Activated CD4-positive, CD25-positive, alpha-beta regulatory T cell (primary cell): ENCODE results near the gene NDUFB5.
"Not testable (repeated sequence)": the region's sequence is repeated elsewhere in the genome, so short reads cannot be mapped to it uniquely, and the experiment has no call there.

ENCODE experiments used
- DNase-seq, 4 experiments: peaks; one replicate each; lab custom pipeline; 2025; lab: John Stamatoyannopoulos, UW

Gene NDUFB5

DNA sequence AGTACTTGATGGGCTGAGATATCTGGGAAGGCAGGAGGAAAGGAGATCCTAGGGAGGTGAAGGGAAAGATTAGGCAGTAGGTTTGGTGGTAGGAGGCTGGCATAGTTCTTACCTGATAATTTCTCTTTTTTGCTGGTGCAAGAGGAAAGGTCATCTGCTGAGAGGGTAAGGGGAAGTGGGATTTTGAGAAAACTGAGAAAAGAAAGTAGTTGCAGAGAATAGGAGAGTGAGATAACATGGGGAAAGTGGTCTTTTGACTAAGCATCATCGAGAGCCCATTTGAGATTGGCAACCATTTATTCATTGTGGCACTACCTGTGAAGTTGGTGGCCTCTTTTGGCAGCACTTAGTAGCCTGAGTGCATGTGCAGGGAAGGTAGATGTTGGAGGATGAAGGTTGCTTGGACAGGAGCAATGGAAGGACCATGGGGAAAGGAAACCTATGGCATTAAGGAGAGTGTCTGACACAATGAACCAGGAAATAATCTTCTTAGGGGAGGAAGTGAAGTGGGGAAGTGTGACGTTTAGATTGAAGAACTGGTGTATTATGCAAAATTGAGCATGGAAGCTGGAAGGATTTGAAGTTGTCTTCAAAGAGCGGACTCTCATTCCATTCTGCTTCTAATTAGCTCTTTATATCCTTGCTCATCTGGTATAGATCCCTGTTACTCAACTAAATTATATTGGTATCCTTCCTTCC is 26.3 kb downstream of the NDUFB5 start:
- no peak for DNase-seq

DNA sequence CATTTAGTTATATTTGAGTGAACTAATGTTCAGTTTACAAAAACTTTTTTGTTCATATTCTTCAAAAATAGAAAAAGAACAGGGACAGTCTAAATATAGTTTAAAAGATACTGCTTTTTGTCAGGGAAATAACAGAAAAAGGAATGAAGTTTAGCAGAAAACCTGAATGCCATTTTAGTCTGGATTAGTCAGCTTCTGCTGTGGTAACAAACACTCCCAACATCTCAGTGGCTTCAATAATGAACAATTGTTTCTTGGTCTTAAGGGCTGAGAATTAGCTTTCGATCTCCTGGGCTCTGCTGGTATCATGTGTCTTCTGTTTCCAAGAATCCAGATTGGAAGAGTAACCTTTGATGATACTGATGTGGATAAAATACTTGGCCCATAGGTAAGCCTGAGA is 35.9 kb downstream of the NDUFB5 start:
- no peak for DNase-seq

DNA sequence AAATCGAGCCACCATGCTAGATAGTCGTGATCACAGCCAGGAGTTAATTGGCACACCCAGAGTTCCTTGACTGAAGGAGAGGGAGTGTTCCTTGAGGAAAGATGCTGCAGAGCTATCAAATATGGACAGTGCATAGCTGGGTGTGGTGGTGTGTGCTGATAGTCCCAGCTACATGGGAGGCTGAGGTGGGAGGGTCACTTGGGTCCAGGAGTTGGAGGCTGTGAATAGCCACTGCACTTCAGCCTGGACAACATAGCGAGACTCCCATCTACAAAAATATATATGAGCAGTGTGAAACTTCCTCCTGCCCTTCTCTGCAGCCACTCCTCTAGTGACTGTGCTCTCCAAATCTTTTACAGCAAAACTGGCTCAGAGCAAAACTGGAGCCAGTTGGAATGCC is 38.3 kb downstream of the NDUFB5 start:
- no peak for DNase-seq

DNA sequence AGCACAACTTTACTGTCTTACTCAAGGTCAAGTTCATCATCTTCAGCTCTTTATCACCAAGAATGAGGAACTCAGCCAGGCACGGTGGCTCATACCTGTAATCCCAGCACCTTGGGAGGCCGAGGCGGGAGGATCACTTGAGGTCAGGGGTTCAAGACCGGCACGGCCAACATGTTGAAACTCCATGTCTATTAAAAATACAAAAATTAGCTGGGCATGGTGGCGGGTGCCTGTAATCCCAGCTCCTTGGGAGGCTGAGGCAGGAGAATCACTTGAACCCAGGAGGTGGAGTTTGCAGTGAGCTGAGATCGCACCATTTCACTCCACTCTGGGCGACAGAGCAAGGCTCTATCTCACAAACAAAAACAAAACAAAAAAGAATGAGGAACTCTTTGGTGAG is 39.2 kb downstream of the NDUFB5 start:
- not testable (repeated sequence) for DNase-seq

DNA sequence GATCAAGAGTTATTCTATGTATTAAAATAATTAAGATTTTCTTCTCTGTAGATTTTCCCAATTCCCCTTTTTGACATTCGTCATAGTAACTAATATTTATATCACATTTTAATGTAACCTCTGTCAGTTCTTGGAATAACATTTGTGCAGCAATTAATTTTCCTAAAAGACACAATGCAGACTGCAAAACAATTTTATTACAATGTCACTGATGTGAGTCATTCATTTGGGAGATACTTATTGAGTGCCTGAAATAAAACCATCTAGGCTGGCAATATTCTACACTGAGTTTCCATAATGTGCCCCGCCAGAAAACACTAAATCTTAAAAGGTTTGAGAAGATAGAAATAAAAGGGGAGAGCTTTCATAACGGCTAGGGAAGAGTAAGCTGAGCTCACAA is 41.6 kb downstream of the NDUFB5 start:
- DNase-seq = no peak

DNA sequence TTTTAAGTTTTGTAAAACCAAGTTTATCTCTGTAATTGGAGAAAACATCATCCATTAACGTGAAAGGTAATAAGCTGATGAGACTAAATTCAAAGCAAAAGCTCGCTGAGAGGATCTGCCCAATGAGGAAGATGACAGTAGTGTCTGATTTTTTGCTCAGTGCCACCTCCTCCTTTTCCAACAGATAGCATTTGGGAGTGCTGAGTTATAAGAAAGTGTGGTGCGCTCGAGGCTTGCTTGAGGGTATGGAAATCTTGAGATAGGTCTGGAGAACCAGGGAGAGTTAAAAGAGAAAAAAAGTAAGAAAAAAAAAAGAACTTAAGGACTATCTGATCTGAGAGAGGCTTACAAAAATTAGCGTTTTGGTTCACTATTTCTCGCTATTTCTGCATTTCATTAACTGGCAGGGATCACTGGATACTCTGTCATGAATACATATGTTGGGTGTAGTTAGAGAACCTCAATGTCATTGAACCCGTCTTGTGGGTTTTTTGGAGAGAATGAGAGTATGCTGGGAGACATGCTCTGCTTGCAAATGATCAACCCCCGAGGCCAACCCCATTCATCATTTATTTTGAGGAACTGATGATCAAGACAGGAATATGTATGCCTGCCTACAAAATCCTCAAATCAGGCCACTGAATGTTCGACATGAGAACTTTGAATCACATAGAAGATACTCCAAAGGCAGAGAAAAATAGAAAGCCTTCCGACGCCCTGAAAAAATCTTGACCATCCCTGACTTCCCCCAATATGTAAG is 47.3 kb downstream of the NDUFB5 start:
- DNase-seq = no peak

DNA sequence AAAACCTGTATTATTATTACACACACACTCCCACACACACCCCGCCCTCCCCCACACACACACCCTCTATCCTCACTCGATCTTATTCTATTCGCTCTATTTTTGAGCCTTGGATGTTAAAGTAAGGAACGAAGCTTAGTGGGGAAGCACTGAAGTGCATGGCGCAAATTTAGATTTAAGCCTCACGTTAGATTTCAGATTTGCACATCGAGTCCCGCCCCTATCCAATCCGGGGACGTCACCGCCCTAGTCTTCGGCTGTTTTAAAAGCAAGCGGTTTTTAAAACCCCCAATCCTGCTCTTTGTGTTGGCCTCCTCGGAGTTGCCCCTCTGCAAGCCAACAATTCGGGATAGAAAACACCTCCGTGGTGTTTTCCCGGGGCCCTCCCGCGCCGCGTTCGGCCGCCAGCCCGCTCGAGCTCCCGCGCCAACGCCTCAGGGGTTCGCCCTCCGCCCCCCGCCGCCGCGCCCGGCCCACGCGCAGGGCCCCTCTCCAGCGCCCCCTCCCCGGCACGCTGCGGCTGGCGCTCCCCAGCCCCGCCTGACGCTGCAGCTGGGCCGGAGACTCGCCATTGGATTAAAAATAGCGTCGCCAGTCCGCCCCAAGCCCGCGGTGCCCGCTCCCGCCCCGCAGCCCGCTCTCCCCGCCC is 48.0 kb downstream of the NDUFB5 start, which contains the start of gene USP13:
Gene USP13, plus strand, starts transcription at position 594 of the 649 bp plus-strand sequence. CDS start 186 bp downstream, outside the sequence.
- peak; percentile 11 to 34 (median 22) for DNase-seq

DNA sequence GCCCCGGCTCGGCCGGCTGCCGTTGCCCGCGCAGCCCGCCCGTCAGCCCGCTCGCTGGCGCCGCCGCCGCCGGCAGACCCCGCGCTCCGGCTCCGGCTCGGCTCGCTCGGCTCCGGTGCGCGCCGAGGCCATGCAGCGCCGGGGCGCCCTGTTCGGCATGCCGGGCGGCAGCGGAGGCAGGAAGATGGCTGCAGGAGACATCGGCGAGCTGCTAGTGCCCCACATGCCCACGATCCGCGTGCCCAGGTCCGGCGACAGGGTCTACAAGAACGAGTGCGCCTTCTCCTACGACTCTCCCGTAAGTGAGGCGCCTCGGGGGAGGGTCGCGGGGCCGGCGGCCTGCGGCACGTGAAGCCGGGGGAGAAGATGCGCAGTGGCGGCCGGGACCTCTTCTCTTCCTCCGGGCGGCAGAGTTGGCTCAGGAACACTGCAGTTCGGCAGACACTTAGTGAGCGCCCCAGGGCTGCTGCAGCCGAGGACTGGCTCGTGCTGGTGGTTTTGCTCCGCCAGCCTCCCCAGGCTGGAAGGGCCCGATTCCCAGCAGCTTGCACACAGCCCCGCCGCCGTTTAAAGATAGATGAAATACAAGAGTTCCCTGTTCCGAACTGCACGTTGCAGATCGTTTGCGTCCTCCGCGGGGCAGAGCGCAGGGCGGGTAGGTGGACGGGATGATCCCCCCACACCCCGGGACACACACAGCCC is 48.7 kb downstream of the NDUFB5 start:
- DNase-seq = peak; percentile 16 to 36 (median 27)

DNA sequence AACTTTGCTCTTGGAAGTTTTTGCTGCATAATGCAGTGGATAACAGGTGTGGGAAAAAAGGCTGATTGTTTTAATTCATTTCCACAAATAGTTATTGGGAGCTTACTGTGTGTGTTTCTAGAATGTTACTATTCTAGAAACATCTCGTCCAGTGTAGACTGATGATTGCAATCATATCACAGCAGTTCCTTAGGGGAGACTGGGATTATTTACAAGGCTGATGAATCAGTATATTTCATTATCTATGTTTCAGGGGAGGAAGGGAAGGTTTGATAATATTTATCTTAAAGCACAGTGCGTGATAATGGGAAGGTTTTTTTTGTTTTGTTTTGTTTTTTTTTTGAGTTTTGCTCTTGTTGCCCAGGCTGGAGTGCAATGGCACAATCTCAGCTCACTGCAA is 50.6 kb downstream of the NDUFB5 start:
- DNase-seq = no peak

DNA sequence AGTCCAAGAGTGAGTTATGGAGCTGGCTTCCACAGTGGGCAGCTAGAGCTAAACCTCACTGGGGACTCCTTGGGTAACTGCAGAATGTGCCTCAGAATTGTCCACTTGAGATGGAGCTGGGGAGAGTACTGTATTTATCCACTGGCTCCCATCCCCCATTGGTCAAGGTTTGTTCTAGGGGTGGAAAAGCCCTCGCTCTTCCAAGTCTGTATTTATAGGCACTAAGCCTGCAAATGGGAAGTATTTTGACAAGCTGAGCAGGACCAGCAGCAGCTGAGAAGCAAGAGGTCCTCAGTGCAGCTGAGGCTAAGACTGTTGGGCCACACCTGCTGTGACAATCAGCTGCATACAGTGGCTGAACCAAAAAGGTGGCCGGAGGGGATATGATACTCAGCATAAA is 54.0 kb downstream of the NDUFB5 start:
- no peak for DNase-seq

DNA sequence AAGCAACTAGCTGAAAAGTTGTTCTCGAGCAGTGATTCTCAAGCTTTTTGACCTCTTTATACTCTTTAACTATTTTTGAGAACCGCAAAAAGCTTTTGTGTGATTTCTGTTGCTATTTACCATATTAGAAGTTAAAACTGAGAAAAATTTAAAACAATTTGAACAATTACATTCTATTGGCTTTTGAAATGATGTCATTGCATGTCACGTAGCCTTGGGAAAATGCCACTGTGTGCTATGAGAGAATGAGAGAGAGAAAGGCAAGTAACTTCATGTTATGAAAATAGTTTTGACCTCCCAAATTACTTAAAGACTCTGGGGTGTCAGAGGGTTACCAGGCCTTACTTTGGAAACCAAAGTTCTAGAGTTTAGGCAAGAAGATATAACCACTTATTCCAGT is 56.3 kb downstream of the NDUFB5 start:
- no peak for DNase-seq

DNA sequence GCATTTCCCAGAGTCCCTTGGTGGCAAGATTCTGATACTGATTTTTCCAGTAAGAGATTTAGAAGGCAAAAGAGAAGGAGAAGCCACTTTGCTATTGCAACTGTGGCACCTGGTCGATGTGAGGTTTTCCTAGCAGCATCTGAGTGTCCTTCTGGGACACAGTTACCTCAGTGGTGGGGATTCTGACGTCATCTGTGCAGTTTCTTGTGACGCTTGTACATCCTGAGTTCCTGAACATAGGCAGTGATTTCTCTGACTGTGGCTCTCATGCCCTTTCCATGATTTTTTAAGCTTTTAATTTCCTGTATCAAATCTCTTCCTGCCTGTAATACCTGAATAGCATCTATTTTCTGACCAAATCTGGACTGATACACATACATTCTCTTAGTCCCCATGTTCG is 57.2 kb downstream of the NDUFB5 start:
- DNase-seq = no peak

DNA sequence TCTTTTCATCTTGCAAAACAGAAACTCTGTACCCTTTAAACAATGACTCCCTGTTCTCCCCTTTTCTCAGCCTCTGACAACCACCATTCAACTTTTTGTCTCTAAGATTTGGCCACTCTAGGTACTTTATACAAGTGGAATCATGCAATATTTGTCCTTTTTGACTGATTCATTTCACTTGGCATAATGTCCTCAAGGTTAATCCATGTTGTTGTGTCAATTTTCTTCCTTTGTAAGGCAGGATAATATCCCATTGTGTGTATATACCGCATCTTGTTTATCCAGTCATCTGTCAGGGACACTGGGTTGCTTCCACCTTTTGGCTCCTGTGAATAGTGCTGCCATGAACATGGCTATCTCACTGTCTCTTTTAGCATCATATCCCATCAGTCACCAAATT is 58.5 kb downstream of the NDUFB5 start:
- DNase-seq = no peak

DNA sequence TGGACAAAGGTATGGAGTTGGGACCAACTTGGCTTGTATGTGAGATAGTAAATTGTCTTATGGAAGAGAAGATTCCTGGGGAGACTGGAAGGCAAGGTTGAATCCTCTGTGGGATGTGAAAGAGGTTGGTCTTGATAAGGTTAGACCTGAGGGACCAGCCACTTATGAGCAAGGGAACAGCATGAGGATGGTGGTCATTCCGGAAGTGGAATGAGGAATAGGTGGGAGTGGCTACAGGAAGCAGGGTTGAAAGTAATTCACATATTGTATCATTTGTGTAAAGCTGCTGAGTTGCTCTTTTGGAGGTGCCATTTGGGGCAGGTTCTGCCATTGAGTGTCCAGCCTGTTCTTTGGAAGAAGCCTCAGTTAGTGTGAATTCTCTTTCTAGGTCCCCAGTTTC is 61.4 kb downstream of the NDUFB5 start:
- DNase-seq = no peak

DNA sequence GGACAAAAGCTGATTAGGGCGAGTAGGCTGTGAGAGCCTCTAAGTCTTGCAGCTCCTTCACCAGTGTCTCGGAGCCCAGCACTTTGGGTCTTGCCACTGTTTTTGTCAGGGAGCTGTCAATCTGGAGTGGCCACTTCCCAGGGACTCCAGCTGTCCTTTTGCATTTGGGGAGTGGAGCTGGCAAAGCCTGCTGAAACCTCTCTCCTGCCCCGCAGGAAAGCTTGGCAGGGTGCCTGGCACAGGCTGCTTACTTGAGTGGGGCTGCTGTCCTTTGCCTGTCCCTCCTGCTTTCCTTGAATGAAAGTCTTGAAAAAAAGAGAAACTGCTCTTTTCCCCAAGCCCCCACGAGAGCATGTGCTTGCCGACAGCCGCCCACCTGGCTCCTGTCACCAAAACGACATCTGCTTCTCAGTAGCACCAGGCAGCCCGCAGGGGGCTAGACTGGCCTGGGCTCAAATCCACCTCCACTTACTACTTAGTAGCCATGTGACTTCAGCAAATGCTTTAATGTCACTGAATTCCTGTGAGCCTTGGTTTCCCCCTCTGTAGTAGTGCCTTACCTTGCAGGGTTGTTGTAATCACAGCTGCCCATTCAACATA is 61.9 kb downstream of the NDUFB5 start:
- DNase-seq = no peak

DNA sequence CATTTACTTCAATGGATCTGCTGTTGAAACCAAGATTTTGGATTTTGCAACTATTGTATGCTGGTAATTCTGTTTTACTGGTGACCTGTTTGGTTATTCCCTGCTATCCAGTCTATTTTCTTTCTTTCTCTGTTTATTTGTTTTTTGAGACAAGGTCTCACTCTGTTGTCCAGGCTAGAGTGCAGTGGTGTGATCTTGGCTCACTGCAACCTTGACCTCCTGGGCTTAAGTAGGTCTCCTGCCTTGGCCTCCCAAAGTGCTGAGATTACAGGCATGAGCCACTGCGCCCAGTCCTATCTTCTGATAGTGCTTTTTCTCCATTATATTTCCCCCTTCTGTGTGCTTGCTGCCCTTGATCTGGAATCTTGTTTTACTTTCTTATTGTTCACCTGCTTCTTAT is 63.8 kb downstream of the NDUFB5 start:
- DNase-seq = no peak

DNA sequence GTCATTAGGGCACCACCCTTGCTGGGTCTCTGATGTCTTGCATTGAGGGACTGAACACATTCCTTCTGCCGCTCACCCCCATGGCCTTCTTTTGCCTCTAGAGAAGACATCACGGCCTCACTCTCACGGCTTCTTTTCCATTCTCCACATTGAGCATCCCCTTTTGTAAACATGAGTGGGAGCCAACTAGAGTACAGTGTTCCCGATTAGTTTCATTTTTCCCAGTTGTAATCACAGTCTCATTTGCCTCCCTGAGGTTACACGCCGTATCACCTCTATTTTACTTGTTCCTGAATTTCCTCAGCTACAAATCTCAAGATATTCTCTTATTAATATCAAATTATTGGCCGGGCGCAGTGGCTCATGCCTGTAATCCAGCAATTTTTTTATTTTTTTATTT is 65.7 kb downstream of the NDUFB5 start:
- DNase-seq = no peak

DNA sequence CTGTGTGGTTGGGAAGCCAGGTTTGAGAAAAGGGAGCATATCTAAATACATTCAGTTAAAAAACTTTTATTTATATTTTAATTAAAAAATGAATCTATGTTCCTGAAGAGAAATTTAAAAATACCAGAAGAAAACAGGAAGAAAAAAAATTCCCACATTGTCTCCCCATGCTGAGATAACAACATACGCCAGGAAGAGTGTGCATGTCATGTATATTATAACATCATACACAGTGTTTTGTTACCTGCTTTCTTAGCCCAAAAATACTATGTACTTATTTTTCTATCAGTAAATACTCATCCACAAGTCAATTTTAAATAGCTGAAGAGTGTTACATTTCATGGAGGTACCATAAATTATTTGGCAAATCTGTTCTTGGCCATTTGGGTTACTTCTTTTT is 66.7 kb downstream of the NDUFB5 start:
- DNase-seq = no peak

DNA sequence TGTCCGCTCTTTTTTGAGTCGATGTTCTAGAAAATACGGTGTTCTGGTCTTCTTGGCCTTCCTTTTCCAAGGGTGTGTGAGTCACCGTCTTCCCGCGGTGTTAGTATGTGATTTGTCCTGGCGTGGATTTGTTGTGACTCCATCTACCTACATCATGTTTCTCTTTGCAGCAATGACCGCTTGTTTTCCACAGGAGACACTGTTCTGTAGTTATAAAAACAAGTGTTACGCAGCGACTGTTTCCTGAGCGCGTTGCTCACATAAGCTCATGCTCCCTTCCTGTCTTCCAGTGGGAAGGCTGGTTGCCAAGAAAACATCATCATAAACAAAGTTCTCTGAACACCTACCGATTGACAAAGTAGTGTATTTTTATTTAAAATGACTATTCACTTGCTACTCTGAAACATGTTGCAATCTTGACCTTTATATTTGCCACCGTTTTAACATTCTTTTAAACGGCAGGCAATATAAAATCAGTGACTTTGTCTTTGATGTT is 67.2 kb downstream of the NDUFB5 start:
- no peak for DNase-seq

DNA sequence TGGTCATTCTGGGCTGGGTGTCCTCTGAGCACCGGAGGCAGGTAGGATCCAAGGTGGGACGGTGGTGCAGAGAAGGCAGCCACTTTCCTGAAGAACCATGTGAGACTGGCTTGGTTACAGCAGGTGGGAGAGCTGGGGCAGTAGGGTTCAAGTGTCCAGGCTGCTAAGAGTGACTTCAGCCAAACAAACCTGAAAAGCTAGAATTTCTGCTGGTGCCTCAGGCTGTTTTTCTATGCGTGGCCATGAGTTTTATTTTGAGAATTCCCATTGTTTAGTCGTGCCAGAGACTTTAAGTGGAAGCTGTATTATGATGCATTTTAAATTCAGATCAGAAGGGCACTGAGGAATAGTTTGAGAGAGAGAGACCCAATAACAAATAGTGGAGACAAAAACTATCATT is 68.3 kb downstream of the NDUFB5 start:
- DNase-seq = no peak

DNA sequence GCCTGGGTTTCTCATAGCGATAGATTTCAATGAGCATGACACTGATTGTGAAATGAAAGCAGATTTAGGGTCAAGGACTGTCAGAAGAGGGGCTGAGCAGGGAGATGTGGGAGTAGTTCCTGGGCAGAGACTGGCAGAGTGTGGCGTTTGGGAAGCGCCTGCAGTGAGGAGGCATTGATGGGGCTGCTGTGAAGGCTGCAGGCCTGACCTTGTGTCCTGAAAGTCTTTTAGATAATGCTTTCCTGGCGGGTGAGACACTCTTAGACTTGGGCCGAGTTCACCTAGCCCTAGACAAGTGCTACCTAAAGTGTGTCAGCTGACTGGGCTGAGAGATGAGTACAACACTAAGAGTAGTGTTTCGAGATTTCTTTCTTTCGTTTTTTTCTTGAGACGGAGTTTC is 68.9 kb downstream of the NDUFB5 start:
- DNase-seq = no peak

DNA sequence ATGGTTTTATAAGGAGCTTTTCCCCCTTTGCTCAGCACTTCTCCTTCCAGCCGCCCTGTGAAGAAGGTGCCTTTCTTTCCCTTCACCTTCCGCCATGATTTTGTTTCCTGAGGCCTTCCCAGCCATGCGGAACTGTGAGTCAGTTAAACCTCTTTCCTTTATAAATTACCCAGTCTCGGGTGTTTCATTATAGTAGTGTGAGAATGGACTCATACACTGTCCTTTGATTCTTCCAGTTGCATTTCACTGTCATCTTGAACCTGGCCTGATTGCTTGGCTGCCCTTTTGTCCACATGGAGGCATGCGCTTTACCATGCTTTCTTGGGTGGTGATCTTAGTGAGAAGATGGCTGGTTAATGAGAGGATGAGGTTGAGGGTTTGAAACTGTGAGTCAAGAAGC is 71.5 kb downstream of the NDUFB5 start:
- DNase-seq = no peak
